NCI-H187 (cell line): ENCODE results near the gene F7.

Experiments
- DNase-seq, 2 experiments: peaks; one replicate each; lab custom pipeline; 2025; lab: John Stamatoyannopoulos, UW

The F7 gene

GRCh38 chr13:113138792-113139551 is 33.4 kb downstream of the F7 start:
- DNase-seq = no peak

GRCh38 chr13:113139577-113139976 is 34.0 kb downstream of the F7 start:
- DNase-seq = no peak

DNA sequence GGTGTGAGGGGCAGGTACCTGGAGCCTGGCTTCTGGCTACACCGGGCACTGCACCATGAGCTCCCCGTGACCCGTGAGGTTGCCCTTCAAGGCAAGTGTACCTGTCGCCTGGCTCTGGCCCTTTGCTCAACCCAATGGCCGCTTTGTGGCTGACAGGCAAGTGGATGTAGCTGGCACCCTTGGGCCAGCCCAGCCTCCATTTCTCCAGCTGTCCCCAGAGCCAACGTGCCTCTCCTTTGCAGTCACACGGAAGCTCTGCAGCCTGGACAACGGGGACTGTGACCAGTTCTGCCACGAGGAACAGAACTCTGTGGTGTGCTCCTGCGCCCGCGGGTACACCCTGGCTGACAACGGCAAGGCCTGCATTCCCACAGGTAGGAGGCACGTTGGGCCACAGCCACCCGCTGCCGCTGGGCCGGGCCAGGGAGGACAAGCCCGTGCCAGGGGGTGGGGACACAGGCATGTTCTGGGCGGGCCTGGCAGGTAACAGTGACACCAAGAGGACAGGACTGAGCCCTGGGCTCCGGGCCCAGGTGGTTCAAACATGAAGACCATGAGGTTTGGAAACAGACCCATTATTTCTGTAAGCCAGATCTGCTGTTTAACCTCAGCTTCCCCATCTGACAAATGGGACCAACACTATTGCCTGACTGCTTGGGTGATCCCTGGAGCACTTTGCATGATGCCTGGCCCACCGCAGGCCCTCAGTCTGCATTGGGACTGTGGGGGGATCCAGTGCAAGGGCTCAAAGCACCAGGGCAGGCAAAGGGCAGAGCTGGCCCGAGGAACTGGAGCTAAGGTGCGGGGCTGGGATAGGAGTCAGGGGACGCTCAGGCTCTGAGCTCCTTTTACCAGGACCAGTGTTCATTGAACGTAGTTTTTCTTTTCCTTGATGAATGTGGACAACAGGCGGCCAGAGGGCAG is 35.3 kb downstream of the F7 start:
- DNase-seq = no peak

DNA sequence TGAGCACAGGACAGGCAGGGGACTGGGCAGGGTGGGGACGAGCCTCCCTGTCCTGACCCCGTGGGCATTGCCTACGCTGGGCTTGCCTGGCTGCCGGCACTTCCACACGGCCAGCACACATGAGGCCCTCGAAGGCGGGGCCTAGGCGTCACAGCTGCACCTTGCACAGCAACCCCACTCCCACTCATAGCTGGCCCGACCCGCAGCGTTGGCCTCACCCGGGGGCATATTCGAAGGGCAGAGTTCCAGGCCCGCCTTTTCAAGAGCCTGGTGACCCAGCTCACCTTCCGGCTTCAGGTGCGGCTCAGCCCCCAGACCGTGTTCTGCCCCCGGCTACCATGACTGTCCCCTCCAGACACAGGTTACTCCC is 36.0 kb downstream of the F7 start:
- no peak for DNase-seq

- DNase-seq = no peak
Observed at GRCh38 chr13:113142876-113143275, 37.3 kb downstream of the F7 start.

- no peak for DNase-seq
Observed at GRCh38 chr13:113143466-113144254, 38.1 kb downstream of the F7 start.

DNA sequence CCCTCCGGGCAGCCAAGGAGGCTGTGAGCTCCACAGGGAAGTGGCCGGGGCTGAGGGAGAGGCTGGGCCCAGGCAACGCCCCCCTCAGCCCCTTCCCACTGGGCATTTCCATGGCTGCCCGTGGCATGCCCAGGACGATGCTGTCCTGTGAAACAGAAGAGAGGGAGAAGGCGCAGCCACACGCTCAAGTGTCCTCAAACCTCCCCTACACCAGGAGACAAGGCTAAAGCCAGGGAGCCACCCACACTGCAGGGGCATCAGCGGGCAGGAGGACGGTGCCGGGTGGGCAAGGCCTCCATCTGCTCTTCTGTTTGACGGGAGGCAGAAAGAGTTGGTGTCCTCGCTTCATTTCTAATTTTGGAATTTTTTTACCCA is 38.7 kb downstream of the F7 start:
- DNase-seq = no peak

- no peak for DNase-seq
Observed at GRCh38 chr13:113145496-113145895, 39.9 kb downstream of the F7 start.

- no peak for DNase-seq
Observed at GRCh38 chr13:113145911-113146598, 40.5 kb downstream of the F7 start.

DNA sequence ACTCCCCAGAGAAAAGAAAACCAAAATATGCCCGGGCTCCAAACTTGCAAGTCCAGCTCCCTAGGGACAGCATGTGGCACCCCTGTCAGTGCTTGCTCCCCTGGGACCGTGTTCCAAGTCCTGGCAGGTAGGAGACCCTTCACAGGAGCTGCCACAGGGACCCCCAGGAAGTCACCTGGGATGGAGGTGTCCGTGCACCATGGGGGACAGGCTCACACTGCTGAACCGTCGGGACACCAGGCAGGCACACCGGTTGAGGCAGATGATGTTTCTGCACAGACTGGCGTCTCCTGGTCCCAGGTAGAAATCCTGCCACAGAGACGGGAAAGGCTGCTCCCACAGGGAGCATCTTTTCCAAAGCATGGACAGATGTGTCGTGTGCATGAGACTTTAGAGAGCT is 41.2 kb downstream of the F7 start:
- DNase-seq = no peak

- no peak for DNase-seq
Observed at GRCh38 chr13:113147206-113147605, 41.6 kb downstream of the F7 start.

DNA sequence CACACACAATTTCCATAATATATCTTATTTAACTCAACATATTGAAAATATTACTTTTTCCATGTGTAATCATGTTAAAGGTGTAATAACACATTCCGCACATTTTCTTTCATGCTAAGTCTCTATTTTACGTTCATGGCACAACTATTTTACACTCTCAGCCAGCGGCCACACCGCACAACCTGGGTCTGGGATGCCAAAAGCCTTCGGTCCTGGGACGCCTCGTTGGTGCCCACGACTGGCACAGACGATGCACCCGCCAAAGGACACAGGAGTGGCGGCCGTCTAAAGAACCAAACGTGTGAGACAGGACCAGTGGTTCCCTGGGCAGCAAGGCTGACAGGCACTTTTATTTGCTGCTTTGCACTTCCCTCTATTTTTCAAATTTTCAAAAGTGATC is 42.8 kb downstream of the F7 start:
- DNase-seq = no peak

DNA sequence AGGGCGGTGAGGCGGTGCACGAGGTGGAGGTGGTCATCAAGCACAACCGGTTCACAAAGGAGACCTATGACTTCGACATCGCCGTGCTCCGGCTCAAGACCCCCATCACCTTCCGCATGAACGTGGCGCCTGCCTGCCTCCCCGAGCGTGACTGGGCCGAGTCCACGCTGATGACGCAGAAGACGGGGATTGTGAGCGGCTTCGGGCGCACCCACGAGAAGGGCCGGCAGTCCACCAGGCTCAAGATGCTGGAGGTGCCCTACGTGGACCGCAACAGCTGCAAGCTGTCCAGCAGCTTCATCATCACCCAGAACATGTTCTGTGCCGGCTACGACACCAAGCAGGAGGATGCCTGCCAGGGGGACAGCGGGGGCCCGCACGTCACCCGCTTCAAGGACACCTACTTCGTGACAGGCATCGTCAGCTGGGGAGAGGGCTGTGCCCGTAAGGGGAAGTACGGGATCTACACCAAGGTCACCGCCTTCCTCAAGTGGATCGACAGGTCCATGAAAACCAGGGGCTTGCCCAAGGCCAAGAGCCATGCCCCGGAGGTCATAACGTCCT is 43.4 kb downstream of the F7 start:
- DNase-seq = no peak

GRCh38 chr13:113149711-113150549 is 44.3 kb downstream of the F7 start:
- DNase-seq = no peak

DNA sequence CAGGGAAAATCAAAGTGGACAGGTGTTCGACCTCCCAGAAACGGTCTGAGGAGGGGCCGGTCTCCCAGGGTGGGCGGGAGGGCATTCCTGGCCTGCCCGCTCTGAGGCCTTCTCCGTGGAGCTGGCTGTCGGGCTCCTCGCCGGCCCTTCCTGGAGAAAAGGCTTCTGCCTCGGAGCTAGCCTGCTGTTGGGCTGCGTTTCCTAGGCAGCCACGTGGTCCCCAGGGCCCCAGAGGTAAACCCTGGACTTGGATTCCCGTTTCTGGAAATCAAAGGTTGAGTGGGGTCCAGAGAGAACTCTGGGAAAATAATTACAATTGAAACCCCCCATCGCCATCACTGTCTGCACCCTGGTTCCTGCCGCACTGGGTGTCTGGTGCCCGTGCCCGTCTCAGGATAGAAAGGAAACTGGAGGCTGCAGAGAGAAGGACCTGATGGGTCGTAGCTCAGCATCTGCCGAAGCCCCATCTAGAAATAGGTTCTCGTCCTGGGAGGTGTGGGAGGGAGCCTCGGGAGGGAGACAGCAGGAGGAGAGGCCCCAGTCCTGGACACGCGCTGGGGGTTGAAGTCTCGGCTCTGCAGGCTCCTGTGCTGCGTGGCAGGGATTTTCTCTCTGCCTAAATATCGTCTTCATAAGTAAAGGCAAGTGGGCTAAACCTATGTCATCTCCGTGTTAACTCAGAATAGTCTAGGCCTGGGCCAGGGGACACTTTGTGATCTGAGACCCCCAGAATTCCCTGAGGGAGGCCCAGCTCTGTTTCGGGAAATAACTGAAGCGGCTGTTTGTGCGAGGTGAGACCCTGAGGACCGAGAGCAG is 45.2 kb downstream of the F7 start:
- no peak for DNase-seq

DNA sequence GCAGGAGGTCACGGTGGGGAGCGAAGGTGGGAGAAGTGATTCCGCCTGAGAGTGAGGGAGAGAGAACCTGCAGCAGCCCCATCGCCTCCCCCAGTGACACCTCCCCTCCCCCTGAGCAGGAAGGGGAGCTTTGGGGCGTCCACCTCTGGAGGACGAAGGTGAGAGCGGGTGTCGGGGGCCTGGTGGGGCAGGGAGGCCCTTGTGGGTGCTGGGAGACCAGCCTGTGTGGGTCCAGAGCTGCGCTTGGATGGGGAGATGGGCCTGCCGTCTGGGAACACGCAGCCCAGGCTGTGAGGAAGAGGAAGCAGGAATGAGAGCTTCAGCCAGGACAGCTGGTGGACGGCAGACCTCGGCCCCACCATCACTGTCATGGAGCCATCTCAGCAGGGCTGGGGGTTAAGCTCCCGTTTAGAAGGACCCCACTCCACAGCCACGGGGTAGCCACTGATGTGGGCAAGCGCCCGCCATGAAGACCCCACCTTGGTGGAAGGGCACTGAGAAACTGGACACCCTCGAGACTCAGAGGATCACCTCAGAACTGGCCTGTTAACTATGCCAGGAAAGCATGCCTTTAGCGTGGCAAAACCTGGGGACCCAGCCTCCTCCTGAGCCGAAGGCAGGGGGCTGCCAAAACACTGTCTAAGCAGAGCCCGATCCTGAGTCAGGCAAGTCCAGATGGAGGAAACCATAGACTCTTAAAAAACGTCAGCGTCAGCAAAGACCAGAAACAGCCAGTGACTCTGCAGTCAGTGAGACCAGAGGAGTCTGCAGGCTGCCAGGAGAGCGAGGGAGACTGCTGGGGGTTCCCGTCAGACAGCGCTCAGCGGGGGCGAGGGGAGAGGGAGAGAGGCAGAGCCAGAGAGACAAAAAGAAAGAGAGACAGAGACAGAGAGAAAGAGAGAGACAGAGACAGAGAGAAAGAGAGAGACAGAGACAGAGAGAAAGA is 46.4 kb downstream of the F7 start:
- DNase-seq = no peak

DNA sequence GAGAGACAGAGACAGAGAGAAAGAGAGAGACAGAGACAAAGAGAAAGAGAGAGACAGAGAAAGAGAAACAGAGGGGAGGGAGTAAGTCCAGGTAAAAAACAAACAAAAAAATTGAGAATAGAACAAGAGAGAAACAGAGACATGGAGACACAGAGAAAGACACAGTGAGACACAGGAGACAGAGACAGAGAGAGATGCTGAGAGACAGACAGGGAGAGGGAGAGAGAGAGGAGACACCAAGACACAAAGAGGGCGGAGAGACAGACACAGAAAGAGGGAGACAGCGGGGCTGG is 47.0 kb downstream of the F7 start:
- DNase-seq = no peak

GRCh38 chr13:113152984-113153809 is 47.6 kb downstream of the F7 start:
- DNase-seq = no peak
